ENCODE data around the gene C10orf120.

- TF ChIP-seq POLR2AphosphoS5 (IDR thresholded peaks at IDR 0.05), result no peak
- no peak for TF ChIP-seq CTCF (IDR thresholded peaks at IDR 0.05 in 8 of 11, conservative IDR thresholded peaks at IDR 0.05 in 3 of 11)
- TF ChIP-seq POLR2A (IDR thresholded peaks at IDR 0.05), result no peak
Measured at GRCh38 chr10:122649903-122650302, 49.7 kb downstream of the C10orf120 start.
